Measurements from ENCODE around the gene EPN1. TPM values are rescaled to one million over a fixed set of nuclear protein-coding genes. Genes with fewer than 3 reads are reported as not detected.

EPN1 gene
- total RNA-seq, 4 donors from 2014 or later: 58.7 to 214 (median 190) TPM

GRCh38 chr19:55683449-55684261 lies 8.6 kb downstream of the EPN1 start:
- peaks cover under 1 to 4% of the 10 kb centered on the region in 2 donors for H3K4me1 ChIP-seq
- in situ Hi-C loops (cut with MboI; ENCODE audit: low sequenced_read_pairs in 4 of 4) (no loop called here), intact Hi-C loops (cut with DNase I; ENCODE audit: low total_unique reads) (no loop called here)
- no peaks in the 10 kb centered on the region for H3K9me3 ChIP-seq
- H3K4me3 ChIP-seq: no peak overlapping the region
- DNase-seq (no peak), ATAC-seq (no peak)
- H3K36me3 ChIP-seq: peaks cover 0 to 42% of the 10 kb centered on the region in 2 donors
- TF ChIP-seq POLR2A (IDR thresholded peaks at IDR 0.05) (no peak), CTCF (IDR thresholded peaks at IDR 0.05 in 4 of 5, conservative IDR thresholded peaks at IDR 0.05 in 1 of 5) (no peak)
- H3K27me3 ChIP-seq: no peaks in the 10 kb centered on the region
- no peak overlapping the region for H3K27ac ChIP-seq

GRCh38 chr19:55684946-55685681 lies 10.1 kb downstream of the EPN1 start:
- no peak overlapping the region for H3K27ac ChIP-seq
- H3K36me3 ChIP-seq: peaks cover 0 to 42% of the 10 kb centered on the region in 2 donors
- intact Hi-C loops (cut with DNase I; ENCODE audit: low total_unique reads): no loop called here
- ATAC-seq (no peak), DNase-seq (no peak)
- H3K9me3 ChIP-seq: no peaks in the 10 kb centered on the region
- no peaks in the 10 kb centered on the region for H3K27me3 ChIP-seq
- in situ Hi-C loops (cut with MboI; ENCODE audit: low sequenced_read_pairs in 4 of 4): no loop called here
- no peaks in the 10 kb centered on the region for H3K4me1 ChIP-seq
- no peak overlapping the region for H3K4me3 ChIP-seq
- TF ChIP-seq CTCF (IDR thresholded peaks at IDR 0.05 in 4 of 5, conservative IDR thresholded peaks at IDR 0.05 in 1 of 5) (no peak), POLR2A (IDR thresholded peaks at IDR 0.05) (no peak)

- TF ChIP-seq POLR2A (IDR thresholded peaks at IDR 0.05): no peak
- TF ChIP-seq CTCF (IDR thresholded peaks at IDR 0.05 in 4 of 5, conservative IDR thresholded peaks at IDR 0.05 in 1 of 5): no peak
- H3K36me3 ChIP-seq: peaks cover 0 to 48% of the 10 kb centered on the region in 2 donors
- no peak overlapping the region for H3K27ac ChIP-seq
- no peak overlapping the region for H3K4me3 ChIP-seq
- ATAC-seq (no peak), DNase-seq (no peak)
- H3K4me1 ChIP-seq: no peaks in the 10 kb centered on the region
- intact Hi-C loops (cut with DNase I; ENCODE audit: low total_unique reads) (no loop called here), in situ Hi-C loops (cut with MboI; ENCODE audit: low sequenced_read_pairs in 4 of 4) (no loop called here)
- no peaks in the 10 kb centered on the region for H3K9me3 ChIP-seq
- no peaks in the 10 kb centered on the region for H3K27me3 ChIP-seq
Observed at GRCh38 chr19:55685776-55686175, 10.8 kb downstream of the EPN1 start.

- Histone ChIP-seq H3K4me1 (no peaks in the 10 kb centered on the region), H3K27ac (no peak overlapping the region), H3K27me3 (no peaks in the 10 kb centered on the region), H3K9me3 (no peaks in the 10 kb centered on the region), H3K36me3 (peaks cover 0 to 55% of the 10 kb centered on the region in 2 donors), H3K4me3 (no peak overlapping the region)
- intact Hi-C loops (cut with DNase I; ENCODE audit: low total_unique reads) (no loop called here), in situ Hi-C loops (cut with MboI; ENCODE audit: low sequenced_read_pairs in 4 of 4) (no loop called here)
- no peak for DNase-seq
- no peak for ATAC-seq
- TF ChIP-seq POLR2A (IDR thresholded peaks at IDR 0.05) (no peak), CTCF (IDR thresholded peaks at IDR 0.05 in 4 of 5, conservative IDR thresholded peaks at IDR 0.05 in 1 of 5) (no peak)
Observed at GRCh38 chr19:55686311-55687050, 11.5 kb downstream of the EPN1 start.

Data from gastrocnemius medialis (tissue), 4 donors.